Caco-2 (cell line): ENCODE data around the gene FHIT. TPM values are rescaled to one million over a fixed set of nuclear protein-coding genes. Genes with fewer than 3 reads are reported as not detected.

ENCODE experiments used
- BruUV-seq: library from RNA; stranded (reverse); fragments of 400-500 nt; replicated peaks from 2 replicates; lab custom pipeline; 2021; lab: Mats Ljungman, UMichigan
- CTCF ChIA-PET: fragments of 300-600 bp; sonication (Branson Sonifier 250); formaldehyde crosslinking; loops from one replicate; lab custom pipeline; 2022; ENCODE audit warnings: antibody characterized with exemption; lab: Charles Lee
- POLR2A ChIA-PET: fragments of 300-600 bp; sonication (Branson Sonifier 250); formaldehyde crosslinking; loops from one replicate; lab custom pipeline; 2022; ENCODE audit warnings: antibody characterized with exemption; lab: Charles Lee
- DNase-seq, 2 experiments: peaks; one replicate each; pipeline versions ENCODE4 v3.0.0 to v3.0.0-alpha.2; 2020 to 2022
- H3K27me3 ChIP-seq: replicated peaks from 2 replicates; pipeline ENCODE4 v1.6.0; 2011; ENCODE audit warnings: low read length; ENCODE audit not compliant: control insufficient read depth, insufficient read depth
- H3K36me3 ChIP-seq: 2 replicates; pipeline ENCODE4 v1.5.1; 2011; ENCODE audit warnings: low read length; ENCODE audit not compliant: control insufficient read depth, insufficient read depth
- H3K4me1 ChIP-seq: fragments of 250-450 bp; sonication (Bioruptor Pico); 2 replicates; pipeline ENCODE4 v1.5.1; 2020; ENCODE audit warnings: mild to moderate bottlenecking
- H3K4me3 ChIP-seq: 2 replicates; pipeline ENCODE4 v1.5.1; 2011; ENCODE audit warnings: low read depth, mild to moderate bottlenecking, control low read depth, low read length
- H3K9me3 ChIP-seq: fragments of 250-450 bp; sonication (Bioruptor Pico); 2 replicates; pipeline ENCODE4 v1.5.1; 2020; ENCODE audit warnings: mild to moderate bottlenecking, moderate library complexity
- H3K27ac Mint-ChIP-seq: one replicate; pipeline ENCODE4 v1.8.0; 2022; ENCODE audit warnings: mixed read lengths; ENCODE audit not compliant: unreplicated experiment
- H3K27me3 Mint-ChIP-seq: one replicate; pipeline ENCODE4 v1.8.0; 2022; ENCODE audit warnings: mixed read lengths; ENCODE audit not compliant: insufficient read depth, unreplicated experiment
- H3K36me3 Mint-ChIP-seq: one replicate; pipeline ENCODE4 v1.8.0; 2022; ENCODE audit warnings: mild to moderate bottlenecking, mixed read lengths; ENCODE audit not compliant: insufficient read depth, unreplicated experiment
- H3K4me1 Mint-ChIP-seq: one replicate; pipeline ENCODE4 v1.8.0; 2022; ENCODE audit warnings: low read depth, mixed read lengths; ENCODE audit not compliant: unreplicated experiment
- H3K4me3 Mint-ChIP-seq: one replicate; pipeline ENCODE4 v1.8.0; 2022; ENCODE audit warnings: mild to moderate bottlenecking, moderate library complexity, mixed read lengths; ENCODE audit not compliant: unreplicated experiment
- H3K9me3 Mint-ChIP-seq: one replicate; pipeline ENCODE4 v1.8.0; 2022; ENCODE audit warnings: mixed read lengths; ENCODE audit not compliant: unreplicated experiment
- CTCF ChIP-seq, 2 experiments: fragments of 200-600 bp in 1 of 2; IDR thresholded peaks; 1 replicate in 1 of 2; 2 replicates in 1 of 2; pipeline versions ENCODE4 v1.5.1 to v1.8.0; 2011 to 2022; ENCODE audit warnings: antibody characterized with exemption in 1 of 2, control low read depth in 1 of 2, inconsistent platforms in 1 of 2, low read depth in 1 of 2, low read length in 1 of 2, mild to moderate bottlenecking in 1 of 2, moderate library complexity in 1 of 2; ENCODE audit not compliant: insufficient read depth in 1 of 2, severe bottlenecking in 1 of 2, unreplicated experiment in 1 of 2
- intact Hi-C: fragments of 100-400 bp; cut with micrococcal nuclease; formaldehyde crosslinking; loops from one replicate; pipeline ENCODE4 v1.10.0; 2022; ENCODE audit not compliant: unreplicated experiment
- total RNA-seq: library from RNA; stranded (reverse); gene quantifications from 2 replicates; pipeline ENCODE4 v1.2.3, GENCODE V29; 2022

The FHIT gene
- total RNA-seq, 1 experiment from 2014 or later = 8.3 TPM

GRCh38 chr3:60268123-60268522, 983.1 kb downstream of the FHIT start:
- Histone ChIP-seq H3K27me3 (no peaks in the 10 kb centered on the region), H3K9me3 (no peaks in the 10 kb centered on the region; the same call in 1 of the 2 replicates), H3K4me3 (no peak overlapping the region), H3K36me3 (no peaks in the 10 kb centered on the region), H3K4me1 (peaks cover 50% of the 10 kb centered on the region)
- no TSS peak for BruUV-seq
- intact Hi-C loops = loop anchor here (2.0 kb wide), 1 partner anchor 39 kb away; no protein-coding TSS in a partner anchor
- Mint-ChIP-seq H3K27me3 (no peaks in the 10 kb centered on the region), H3K27ac (peak overlapping the region; percentile 95), H3K4me3 (no peak overlapping the region), H3K36me3 (peaks cover 15% of the 10 kb centered on the region), H3K9me3 (peaks cover 29% of the 10 kb centered on the region), H3K4me1 (peaks cover 33% of the 10 kb centered on the region)
- no peak for DNase-seq
- no peak for TF ChIP-seq CTCF (IDR thresholded peaks at IDR 0.05; ENCODE audit: insufficient read depth in 1 of 2, low read depth in 1 of 2, low read length in 1 of 2, severe bottlenecking in 1 of 2, unreplicated experiment in 1 of 2)
- ChIA-PET POLR2A (no interaction called here), CTCF (no interaction called here)

- Histone ChIP-seq H3K36me3 (no peaks in the 10 kb centered on the region), H3K4me3 (no peak overlapping the region), H3K27me3 (no peaks in the 10 kb centered on the region), H3K4me1 (peaks cover 47% of the 10 kb centered on the region), H3K9me3 (no peaks in the 10 kb centered on the region; the same call in 1 of the 2 replicates)
- TF ChIP-seq CTCF (IDR thresholded peaks at IDR 0.05; ENCODE audit: insufficient read depth in 1 of 2, low read depth in 1 of 2, low read length in 1 of 2, severe bottlenecking in 1 of 2, unreplicated experiment in 1 of 2) = no peak
- Mint-ChIP-seq H3K4me3 (no peak overlapping the region), H3K4me1 (peaks cover 33% of the 10 kb centered on the region), H3K27ac (peak overlapping the region; percentile 77), H3K9me3 (peaks cover 29% of the 10 kb centered on the region), H3K36me3 (peaks cover 15% of the 10 kb centered on the region), H3K27me3 (no peaks in the 10 kb centered on the region)
- no peak for DNase-seq
- POLR2A ChIA-PET = no interaction called here
- CTCF ChIA-PET = no interaction called here
- intact Hi-C loops = no loop called here
- BruUV-seq = no TSS peak
Measured at GRCh38 chr3:60266444-60266843, 984.8 kb downstream of the FHIT start.

- TF ChIP-seq CTCF (IDR thresholded peaks at IDR 0.05; ENCODE audit: insufficient read depth in 1 of 2, low read depth in 1 of 2, low read length in 1 of 2, severe bottlenecking in 1 of 2, unreplicated experiment in 1 of 2) = no peak
- H3K4me1 Mint-ChIP-seq = peaks cover 10% of the 10 kb centered on the region
- H3K27ac Mint-ChIP-seq = no peak overlapping the region
- no peaks in the 10 kb centered on the region for H3K9me3 ChIP-seq
- POLR2A ChIA-PET = no interaction called here
- no peak for DNase-seq
- no peak overlapping the region for H3K4me3 ChIP-seq
- peaks cover 17% of the 10 kb centered on the region for H3K4me1 ChIP-seq
- H3K4me3 Mint-ChIP-seq = no peak overlapping the region
- peaks cover 35% of the 10 kb centered on the region for H3K9me3 Mint-ChIP-seq
- no peaks in the 10 kb centered on the region for H3K27me3 ChIP-seq
- no TSS peak for BruUV-seq
- no peaks in the 10 kb centered on the region for H3K36me3 ChIP-seq
- CTCF ChIA-PET = no interaction called here
- H3K36me3 Mint-ChIP-seq = no peaks in the 10 kb centered on the region
- intact Hi-C loops = no loop called here
- no peaks in the 10 kb centered on the region for H3K27me3 Mint-ChIP-seq
Measured at GRCh38 chr3:60263191-60263590, 988.1 kb downstream of the FHIT start.
